Gastroesophageal sphincter (tissue), 4 donors: ENCODE data around the gene MRPS18A. TPM values are rescaled to one million over a fixed set of nuclear protein-coding genes. Genes with fewer than 3 reads are reported as not detected.

Experiments used
- ATAC-seq: fragments of 150-250 bp; one replicate; pipeline ENCODE4 v1.9.1; 2016; ENCODE audit warnings: mild to moderate bottlenecking, moderate library complexity
- H3K27ac ChIP-seq, 4 donors: fragments of 200-600 bp; sonication (generic) in 3 of 4; 1 replicate in 3 of 4; 2 replicates in 1 of 4; pipeline ENCODE4 v1.5.1; 2016 to 2019
- H3K27me3 ChIP-seq: fragments of 200-600 bp; sonication (generic); one replicate; pipeline ENCODE4 v1.5.1; 2019
- H3K36me3 ChIP-seq, 2 donors: fragments of 200-600 bp; sonication (generic); one replicate each; pipeline ENCODE4 v1.5.1; 2019; ENCODE audit warnings: control low read depth in 1 of 2
- H3K4me1 ChIP-seq, 3 donors: fragments of 200-600 bp; sonication (generic); 1 replicate in 2 of 3; 2 replicates in 1 of 3; pipeline ENCODE4 v1.5.1; 2016 to 2019; ENCODE audit warnings: control low read depth in 2 of 3
- H3K4me3 ChIP-seq, 2 donors: fragments of 200-600 bp; sonication (generic); one replicate each; pipeline ENCODE4 v1.5.1; 2019; ENCODE audit warnings: mild to moderate bottlenecking in 1 of 2, moderate library complexity in 1 of 2
- H3K9me3 ChIP-seq, 3 donors: fragments of 200-600 bp; sonication (generic); one replicate each; pipeline ENCODE4 v1.5.1; 2017 to 2019; ENCODE audit warnings: control low read depth in 2 of 3
- CTCF ChIP-seq, 4 experiments: fragments of 200-600 bp in 2 of 4; fragments of 450-650 bp in 2 of 4; sonication (generic) in 1 of 4; IDR thresholded peaks; one replicate each; pipeline ENCODE4 v1.5.1; 2017 to 2019; ENCODE audit warnings: antibody characterized with exemption in 4 of 4, mild to moderate bottlenecking in 2 of 4, moderate library complexity in 2 of 4
- EP300 ChIP-seq: sonication (generic); formaldehyde crosslinking; IDR thresholded peaks from one replicate; pipeline ENCODE4 v1.6.1; 2017; ENCODE audit warnings: antibody characterized with exemption, mild to moderate bottlenecking
- POLR2A ChIP-seq, 2 donors: fragments of 450-650 bp; IDR thresholded peaks; one replicate each; pipeline ENCODE4 v1.6.1; 2017; ENCODE audit warnings: antibody characterized with exemption in 2 of 2, mild to moderate bottlenecking in 2 of 2, moderate library complexity in 1 of 2
- POLR2AphosphoS5 ChIP-seq: sonication (generic); formaldehyde crosslinking; IDR thresholded peaks from one replicate; pipeline ENCODE4 v1.6.1; 2017; ENCODE audit warnings: antibody characterized with exemption
- WGBS, 2 donors: methylation state at CpG; one replicate each; pipeline ENCODE4 v1.1.5; 2018; ENCODE audit warnings: low coverage in 1 of 2; 5-methylcytosine and 5-hydroxymethylcytosine counted together
- total RNA-seq, 4 donors: library from RNA; depleted of rRNA; stranded (reverse); fragments of >200 nt; gene quantifications; one replicate each; pipeline ENCODE4 v1.1.0, GENCODE V29; 2016

The MRPS18A gene
- total RNA-seq, 4 donors from 2014 or later = 36.3 to 47.3 (median 38.6) TPM

GRCh38 chr6:43734294-43734665 lies 46.7 kb upstream of the MRPS18A start:
- TF ChIP-seq POLR2AphosphoS5 (no peak), POLR2A (IDR thresholded peaks at IDR 0.05) (no peak), EP300 (no peak), CTCF (IDR thresholded peaks at IDR 0.05) (no peak)
- no peak for ATAC-seq
- H3K36me3 ChIP-seq = no peaks in the 10 kb centered on the region
- no peaks in the 10 kb centered on the region for H3K4me1 ChIP-seq
- no peak overlapping the region for H3K4me3 ChIP-seq
- WGBS, 2 donors = no CpG with 5 or more reads among the region's 3 CpGs
- peaks cover 0 to 15% (median 0%) of the 10 kb centered on the region in 3 donors for H3K9me3 ChIP-seq
- no peaks in the 10 kb centered on the region for H3K27me3 ChIP-seq
- no peak overlapping the region for H3K27ac ChIP-seq

GRCh38 chr6:43733471-43734293 lies 46.1 kb upstream of the MRPS18A start:
- no peak for TF ChIP-seq CTCF (IDR thresholded peaks at IDR 0.05)
- TF ChIP-seq POLR2AphosphoS5 = no peak
- no peak for TF ChIP-seq EP300
- TF ChIP-seq POLR2A (IDR thresholded peaks at IDR 0.05) = no peak
- Histone ChIP-seq H3K36me3 (no peaks in the 10 kb centered on the region), H3K4me1 (no peaks in the 10 kb centered on the region), H3K4me3 (no peak overlapping the region), H3K27ac (no peak overlapping the region), H3K9me3 (peaks cover 0 to 15% (median 0%) of the 10 kb centered on the region in 3 donors), H3K27me3 (no peaks in the 10 kb centered on the region)
- 42 to 72% methylated on average over 3 to 7 of the region's 10 CpGs for WGBS, 2 donors
- ATAC-seq = no peak

- Histone ChIP-seq H3K9me3 (peaks cover 0 to 15% (median 0%) of the 10 kb centered on the region in 3 donors), H3K4me1 (no peaks in the 10 kb centered on the region), H3K36me3 (no peaks in the 10 kb centered on the region), H3K27ac (no peak overlapping the region), H3K4me3 (no peak overlapping the region), H3K27me3 (no peaks in the 10 kb centered on the region)
- no peak for ATAC-seq
- TF ChIP-seq EP300 (no peak), POLR2A (IDR thresholded peaks at IDR 0.05) (no peak), CTCF (IDR thresholded peaks at IDR 0.05) (no peak)
These were observed 43.0 kb upstream of the MRPS18A start for GRCh38 chr6:43730634-43731033.

GRCh38 chr6:43729537-43729936 lies 41.9 kb upstream of the MRPS18A start:
- no peak for ATAC-seq
- Histone ChIP-seq H3K27ac (no peak overlapping the region), H3K36me3 (no peaks in the 10 kb centered on the region), H3K27me3 (no peaks in the 10 kb centered on the region), H3K9me3 (peaks cover 0 to 15% (median 0%) of the 10 kb centered on the region in 3 donors), H3K4me1 (no peaks in the 10 kb centered on the region), H3K4me3 (no peak overlapping the region)
- WGBS, 2 donors = 78 to 86% methylated on average over 6 of the region's 6 CpGs
- TF ChIP-seq POLR2A (IDR thresholded peaks at IDR 0.05) = no peak
- no peak for TF ChIP-seq POLR2AphosphoS5
- TF ChIP-seq CTCF (IDR thresholded peaks at IDR 0.05) = no peak
- TF ChIP-seq EP300 = no peak

GRCh38 chr6:43728586-43728985 lies 41.0 kb upstream of the MRPS18A start:
- Histone ChIP-seq H3K27me3 (no peaks in the 10 kb centered on the region), H3K36me3 (no peaks in the 10 kb centered on the region), H3K27ac (no peak overlapping the region), H3K4me3 (no peak overlapping the region), H3K9me3 (peaks cover 0 to 15% (median 0%) of the 10 kb centered on the region in 3 donors), H3K4me1 (no peaks in the 10 kb centered on the region)
- 64 to 92% methylated on average over 2 of the region's 2 CpGs for WGBS, 2 donors
- no peak for ATAC-seq
- TF ChIP-seq CTCF (IDR thresholded peaks at IDR 0.05) = no peak
- TF ChIP-seq POLR2A (IDR thresholded peaks at IDR 0.05) = no peak
- TF ChIP-seq EP300 = no peak
- no peak for TF ChIP-seq POLR2AphosphoS5
